ENCODE results near the gene RCBTB2.

DNA sequence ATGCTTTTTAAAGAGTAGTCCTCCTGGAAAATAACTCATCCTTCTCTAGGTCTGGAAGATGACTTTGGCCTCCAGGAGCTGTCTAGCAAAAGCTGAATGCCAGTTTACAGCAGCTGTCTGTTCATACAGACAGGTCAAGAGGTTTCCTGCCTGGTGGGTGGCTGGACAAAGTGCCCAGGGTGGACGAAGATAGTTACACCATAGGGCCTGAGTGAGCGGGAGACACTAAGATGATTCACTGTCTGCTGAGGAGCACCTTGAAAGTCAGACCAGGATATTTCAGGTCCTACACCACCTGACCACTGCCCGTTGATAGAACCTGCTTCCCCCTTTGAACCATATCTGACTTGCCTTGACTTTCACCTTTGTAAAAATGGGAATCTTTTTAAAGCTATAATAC lies 49.2 kb upstream of the RCBTB2 start:
- no peak for TF ChIP-seq POLR2AphosphoS5 (IDR thresholded peaks at IDR 0.05; ENCODE audit: low read depth, low read length)
- no peak for TF ChIP-seq REST (IDR thresholded peaks at IDR 0.05; ENCODE audit: insufficient read depth in 1 of 2, low read depth in 2 of 2, low read length in 2 of 2)
